MG63 (cell line): Measurements from ENCODE around the gene BBS5. TPM values are rescaled to one million over a fixed set of nuclear protein-coding genes. Genes with fewer than 3 reads are reported as not detected.

Experiments
- DNase-seq: peaks from one replicate; pipeline ENCODE4 v3.0.0-alpha.2; 2020
- H3K27me3 ChIP-seq: fragments of 250-450 bp; sonication (Bioruptor Pico); 2 replicates; pipeline ENCODE4 v1.5.1; 2020; ENCODE audit warnings: mild to moderate bottlenecking, moderate library complexity
- H3K36me3 ChIP-seq: fragments of 250-450 bp; sonication (Bioruptor Pico); 2 replicates; pipeline ENCODE4 v1.5.1; 2020; ENCODE audit warnings: mild to moderate bottlenecking, moderate library complexity
- H3K4me3 ChIP-seq: fragments of 250-450 bp; sonication (Bioruptor Pico); 2 replicates; pipeline ENCODE4 v1.5.1; 2020; ENCODE audit warnings: mild to moderate bottlenecking, moderate library complexity
- H3K9me3 ChIP-seq: fragments of 250-450 bp; sonication (Bioruptor Pico); 2 replicates; pipeline ENCODE4 v1.5.1; 2020; ENCODE audit warnings: mild to moderate bottlenecking, moderate library complexity
- total RNA-seq: library from RNA; depleted of rRNA; stranded (reverse); fragments of >200 nt; shearing (Covaris generic); gene quantifications from 2 replicates; pipeline ENCODE4 v1.2.3, GENCODE V29; 2014; ENCODE audit warnings: low replicate concordance

Gene BBS5
- total RNA-seq, 1 experiment from 2014 or later: 5.2 TPM

DNA sequence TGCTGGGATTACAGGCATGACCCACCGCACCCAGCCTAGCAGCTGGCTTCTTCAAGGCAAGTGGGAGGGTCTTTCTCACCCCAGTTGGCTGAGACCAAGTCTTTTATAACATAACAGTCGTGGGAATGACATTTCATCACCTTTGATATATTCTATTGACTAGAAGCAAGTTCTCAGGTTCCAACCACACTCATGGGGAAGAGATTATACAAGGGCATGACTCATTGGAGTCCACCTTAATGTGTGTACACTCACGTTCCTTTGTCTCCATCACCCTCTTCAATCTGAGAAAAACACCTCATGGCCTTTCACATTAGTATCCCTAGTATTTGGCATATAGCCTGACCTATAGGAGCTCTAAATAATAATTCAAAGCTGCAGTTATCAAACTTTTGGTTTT, 2.8 kb upstream of the BBS5 start:
- H3K27me3 ChIP-seq: no peaks in the 10 kb centered on the region
- H3K4me3 ChIP-seq: no peak overlapping the region
- DNase-seq: no peak
- H3K9me3 ChIP-seq: no peaks in the 10 kb centered on the region
- no peaks in the 10 kb centered on the region for H3K36me3 ChIP-seq

DNA sequence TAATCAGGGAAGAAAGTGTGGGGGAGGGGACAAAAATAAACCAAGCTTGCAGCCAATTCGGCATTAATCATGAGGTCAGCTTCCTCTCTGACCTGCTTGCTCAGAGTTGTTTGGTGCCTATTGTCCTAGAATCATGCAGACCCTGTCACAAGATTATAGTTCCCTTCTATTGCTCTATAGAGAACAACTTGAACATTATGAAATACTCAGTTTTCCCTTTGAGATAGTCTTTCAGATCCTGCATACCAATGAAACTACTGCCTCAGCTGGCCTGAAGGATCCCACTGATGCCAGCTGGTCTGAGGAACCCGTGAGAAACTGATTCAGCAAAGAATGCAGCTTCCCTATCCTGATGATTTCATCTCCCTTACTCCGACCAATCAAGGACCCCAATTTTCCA, 955 bp upstream of the BBS5 start:
- no peaks in the 10 kb centered on the region for H3K9me3 ChIP-seq
- H3K36me3 ChIP-seq: peaks cover 4% of the 10 kb centered on the region; the same call in 1 of the 2 replicates
- DNase-seq: peak; percentile 8
- H3K27me3 ChIP-seq: no peaks in the 10 kb centered on the region
- no peak overlapping the region for H3K4me3 ChIP-seq

GRCh38 chr2:169478745-169479256, 493 bp upstream of the BBS5 start:
- H3K9me3 ChIP-seq: no peaks in the 10 kb centered on the region
- no peaks in the 10 kb centered on the region for H3K27me3 ChIP-seq
- H3K4me3 ChIP-seq: peak overlapping the region; percentile 76
- no peak for DNase-seq
- H3K36me3 ChIP-seq: peaks cover 4% of the 10 kb centered on the region; the same call in 1 of the 2 replicates

GRCh38 chr2:169480079-169480465, 778 bp downstream of the BBS5 start:
- H3K9me3 ChIP-seq: no peaks in the 10 kb centered on the region
- peaks cover 4% of the 10 kb centered on the region; the same call in 1 of the 2 replicates for H3K36me3 ChIP-seq
- no peak for DNase-seq
- no peaks in the 10 kb centered on the region for H3K27me3 ChIP-seq
- H3K4me3 ChIP-seq: peak overlapping the region; percentile 76

DNA sequence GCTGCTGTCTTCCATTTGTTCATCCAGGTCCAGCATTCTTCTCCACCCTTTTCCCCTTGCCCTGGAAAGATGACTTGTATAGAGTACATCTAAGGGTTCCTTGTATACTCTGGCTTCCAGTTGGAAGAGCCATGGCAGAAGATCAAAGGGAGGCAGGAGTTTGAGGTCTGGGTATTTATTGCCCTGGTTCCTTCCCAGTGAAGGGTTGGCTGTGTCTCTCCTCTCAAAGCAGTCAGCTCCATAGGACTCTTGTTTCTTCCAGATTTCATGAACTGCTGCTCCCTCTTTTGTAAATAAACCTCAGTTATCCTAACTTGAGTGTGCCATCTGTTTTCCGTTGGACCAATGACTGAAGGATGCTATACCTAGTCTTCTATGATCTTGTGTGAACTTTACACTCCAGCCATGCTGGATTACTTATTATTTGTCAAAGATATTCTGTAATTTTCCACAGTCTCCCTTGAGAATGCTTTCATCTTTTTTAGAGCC, 6.4 kb downstream of the BBS5 start:
- Histone ChIP-seq H3K27me3 (no peaks in the 10 kb centered on the region), H3K9me3 (no peaks in the 10 kb centered on the region), H3K36me3 (peaks cover 4% of the 10 kb centered on the region; the same call in 1 of the 2 replicates), H3K4me3 (no peak overlapping the region)
- no peak for DNase-seq

DNA sequence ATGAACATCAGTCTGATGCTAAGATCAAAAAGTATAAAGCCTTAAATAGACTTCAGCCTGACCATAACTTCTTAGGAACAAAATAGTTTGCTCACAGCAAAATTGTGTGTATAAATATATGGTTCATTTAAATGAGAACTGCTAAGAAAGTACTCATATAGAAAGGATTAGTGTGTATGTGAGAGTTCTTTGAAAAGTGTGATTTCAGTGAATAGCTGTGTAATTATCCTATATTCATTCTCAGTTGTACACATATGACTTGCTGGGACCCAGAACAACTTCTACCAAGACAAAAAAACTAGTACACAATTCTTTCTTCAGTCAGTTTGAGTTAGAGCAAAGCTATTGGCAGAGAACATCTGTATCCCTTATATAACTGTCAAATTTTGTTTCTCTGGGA, 7.2 kb downstream of the BBS5 start:
- Histone ChIP-seq H3K4me3 (no peak overlapping the region), H3K36me3 (peaks cover 4% of the 10 kb centered on the region; the same call in 1 of the 2 replicates), H3K27me3 (no peaks in the 10 kb centered on the region), H3K9me3 (no peaks in the 10 kb centered on the region)
- no peak for DNase-seq

GRCh38 chr2:169490834-169491233, 11.5 kb downstream of the BBS5 start:
- Histone ChIP-seq H3K9me3 (no peaks in the 10 kb centered on the region), H3K4me3 (no peak overlapping the region), H3K36me3 (no peaks in the 10 kb centered on the region), H3K27me3 (no peaks in the 10 kb centered on the region)
- DNase-seq: no peak

GRCh38 chr2:169491378-169491777, 12.1 kb downstream of the BBS5 start:
- Histone ChIP-seq H3K36me3 (no peaks in the 10 kb centered on the region), H3K4me3 (no peak overlapping the region), H3K27me3 (no peaks in the 10 kb centered on the region), H3K9me3 (no peaks in the 10 kb centered on the region)
- DNase-seq: no peak

- Histone ChIP-seq H3K36me3 (no peaks in the 10 kb centered on the region), H3K27me3 (no peaks in the 10 kb centered on the region), H3K4me3 (no peak overlapping the region), H3K9me3 (no peaks in the 10 kb centered on the region)
- DNase-seq: no peak
These were observed 14.1 kb downstream of the BBS5 start for GRCh38 chr2:169493360-169493759.

- Histone ChIP-seq H3K4me3 (no peak overlapping the region), H3K27me3 (no peaks in the 10 kb centered on the region), H3K9me3 (no peaks in the 10 kb centered on the region), H3K36me3 (peaks cover 3% of the 10 kb centered on the region; the same call in 1 of the 2 replicates)
- no peak for DNase-seq
These were observed 16.1 kb downstream of the BBS5 start for GRCh38 chr2:169495310-169495928.

DNA sequence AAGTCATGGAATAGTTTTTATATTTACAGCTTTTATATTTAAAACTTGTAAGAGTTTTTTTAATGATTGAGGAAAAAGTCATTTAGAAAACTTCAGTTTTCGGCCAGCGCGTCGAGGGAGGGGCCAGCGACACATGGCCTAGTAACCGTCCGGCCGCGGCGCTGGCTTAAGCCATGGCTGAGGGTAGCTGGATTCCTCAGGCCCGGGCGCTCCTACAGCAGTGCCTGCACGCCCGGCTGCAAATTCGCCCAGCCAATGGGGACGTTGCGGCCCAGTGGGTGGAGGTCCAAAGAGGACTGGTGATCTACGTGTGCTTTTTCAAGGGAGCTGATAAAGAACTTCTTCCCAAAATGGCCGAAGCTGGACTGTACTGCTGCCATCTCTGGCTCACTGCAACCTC, 25.4 kb downstream of the BBS5 start:
- no peaks in the 10 kb centered on the region for H3K9me3 ChIP-seq
- DNase-seq: no peak

GRCh38 chr2:169507698-169508097, 28.4 kb downstream of the BBS5 start:
- no peak for DNase-seq
- Histone ChIP-seq H3K36me3 (no peaks in the 10 kb centered on the region; the same call in 1 of the 2 replicates), H3K4me3 (no peak overlapping the region)

More for the DNA sequence above, 25.4 kb downstream of the BBS5 start:
- H3K36me3 ChIP-seq: no peaks in the 10 kb centered on the region; the same call in 1 of the 2 replicates
- no peaks in the 10 kb centered on the region for H3K27me3 ChIP-seq
- H3K4me3 ChIP-seq: no peak overlapping the region

GRCh38 chr2:169509298-169509885, 30.1 kb downstream of the BBS5 start, which contains the start of gene KLHL41:
Gene KLHL41 (plus strand): TSS chr2:169509702. CDS start chr2:169509779, 77 bp downstream.
- Histone ChIP-seq H3K27me3 (no peaks in the 10 kb centered on the region), H3K36me3 (no peaks in the 10 kb centered on the region; the same call in 1 of the 2 replicates), H3K9me3 (no peaks in the 10 kb centered on the region), H3K4me3 (no peak within 1 kb of the TSS)
- no peak for DNase-seq

More at GRCh38 chr2:169507698-169508097, 28.4 kb downstream of the BBS5 start:
- H3K27me3 ChIP-seq: no peaks in the 10 kb centered on the region
- H3K9me3 ChIP-seq: no peaks in the 10 kb centered on the region

DNA sequence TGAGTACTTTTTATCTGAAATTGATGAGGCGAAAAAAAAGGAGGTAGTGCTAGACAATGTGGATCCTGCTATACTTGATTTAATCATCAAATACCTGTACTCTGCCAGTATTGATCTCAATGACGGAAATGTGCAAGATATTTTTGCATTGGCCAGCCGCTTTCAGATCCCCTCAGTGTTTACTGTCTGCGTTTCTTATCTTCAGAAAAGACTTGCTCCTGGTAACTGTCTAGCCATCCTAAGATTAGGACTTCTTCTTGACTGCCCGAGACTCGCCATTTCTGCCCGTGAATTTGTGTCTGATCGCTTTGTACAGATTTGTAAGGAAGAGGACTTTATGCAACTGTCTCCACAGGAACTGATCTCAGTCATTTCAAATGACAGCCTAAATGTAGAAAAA, 30.7 kb downstream of the BBS5 start:
- H3K27me3 ChIP-seq: no peaks in the 10 kb centered on the region
- no peaks in the 10 kb centered on the region; the same call in 1 of the 2 replicates for H3K36me3 ChIP-seq
- no peak for DNase-seq
- no peak overlapping the region for H3K4me3 ChIP-seq
- no peaks in the 10 kb centered on the region for H3K9me3 ChIP-seq

- DNase-seq: no peak
- H3K36me3 ChIP-seq: no peaks in the 10 kb centered on the region; the same call in 1 of the 2 replicates
- no peaks in the 10 kb centered on the region for H3K27me3 ChIP-seq
- no peaks in the 10 kb centered on the region for H3K9me3 ChIP-seq
- no peak overlapping the region for H3K4me3 ChIP-seq
These were observed 31.2 kb downstream of the BBS5 start for GRCh38 chr2:169510496-169510895.

DNA sequence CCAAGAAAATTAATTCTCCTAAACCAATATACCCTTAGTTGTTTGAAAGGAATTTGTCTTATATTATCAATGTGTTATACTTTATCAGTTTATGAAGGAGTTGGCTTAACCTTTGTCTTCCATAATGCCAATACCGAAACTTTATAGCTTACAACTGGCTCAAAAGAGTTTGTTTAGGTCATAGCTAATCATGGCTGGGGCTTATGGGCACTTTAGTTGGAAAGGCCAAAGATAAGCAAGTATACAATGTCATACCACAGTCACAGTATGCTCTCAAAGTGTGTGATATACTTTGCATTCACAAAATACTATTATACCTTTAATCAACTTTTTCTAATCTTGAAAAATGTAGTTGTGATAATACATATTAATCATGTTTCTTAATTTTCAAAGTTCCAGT, 32.5 kb downstream of the BBS5 start:
- H3K27me3 ChIP-seq: no peaks in the 10 kb centered on the region
- DNase-seq: no peak
- H3K9me3 ChIP-seq: no peaks in the 10 kb centered on the region
- no peaks in the 10 kb centered on the region; the same call in 1 of the 2 replicates for H3K36me3 ChIP-seq
- no peak overlapping the region for H3K4me3 ChIP-seq

GRCh38 chr2:169512525-169512924, 33.2 kb downstream of the BBS5 start:
- Histone ChIP-seq H3K4me3 (no peak overlapping the region), H3K27me3 (no peaks in the 10 kb centered on the region), H3K9me3 (no peaks in the 10 kb centered on the region), H3K36me3 (no peaks in the 10 kb centered on the region; the same call in 1 of the 2 replicates)
- DNase-seq: no peak
